NCI-H82 (cell line): ENCODE measurements around the gene NAV1.
"Not testable (repeated sequence)": the region's sequence is repeated elsewhere in the genome, so short reads cannot be mapped to it uniquely, and the experiment has no call there.

Experiments
- DNase-seq: peaks from one replicate; lab custom pipeline; 2025; lab: John Stamatoyannopoulos, UW

NAV1 gene

DNA sequence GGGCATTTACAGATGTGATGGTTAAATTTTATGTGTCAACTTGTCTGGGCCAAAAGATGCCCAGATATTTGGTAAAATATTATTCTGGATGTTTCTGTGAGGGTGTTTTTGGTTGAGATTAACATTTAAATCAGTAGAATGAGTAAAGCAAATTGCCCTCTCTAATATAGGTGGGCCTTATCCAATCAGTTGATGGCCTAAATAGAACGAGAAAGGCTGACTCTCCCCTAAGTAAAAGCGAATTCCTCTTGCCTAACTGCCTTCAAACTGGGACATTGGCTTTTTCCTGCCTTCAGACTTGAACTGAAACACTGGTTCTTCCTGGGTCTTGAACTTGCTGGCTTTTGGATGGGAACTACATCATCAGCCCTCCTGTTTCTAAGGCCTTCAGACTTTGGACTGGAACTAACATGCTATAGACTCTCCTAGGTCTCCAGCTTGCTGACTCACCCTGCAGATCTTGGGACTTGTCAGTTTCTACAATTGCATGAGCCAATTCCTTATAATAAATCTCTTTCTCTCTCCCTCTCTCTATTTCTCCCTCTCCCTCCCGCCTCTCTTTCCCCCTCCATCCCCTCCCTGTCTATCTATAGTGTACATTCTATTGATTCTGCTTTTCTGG, 10.2 kb upstream of the NAV1 start:
- DNase-seq = no peak

GRCh38 chr1:201530741-201531531, 8.0 kb upstream of the NAV1 start:
- DNase-seq = peak; percentile 82

DNA sequence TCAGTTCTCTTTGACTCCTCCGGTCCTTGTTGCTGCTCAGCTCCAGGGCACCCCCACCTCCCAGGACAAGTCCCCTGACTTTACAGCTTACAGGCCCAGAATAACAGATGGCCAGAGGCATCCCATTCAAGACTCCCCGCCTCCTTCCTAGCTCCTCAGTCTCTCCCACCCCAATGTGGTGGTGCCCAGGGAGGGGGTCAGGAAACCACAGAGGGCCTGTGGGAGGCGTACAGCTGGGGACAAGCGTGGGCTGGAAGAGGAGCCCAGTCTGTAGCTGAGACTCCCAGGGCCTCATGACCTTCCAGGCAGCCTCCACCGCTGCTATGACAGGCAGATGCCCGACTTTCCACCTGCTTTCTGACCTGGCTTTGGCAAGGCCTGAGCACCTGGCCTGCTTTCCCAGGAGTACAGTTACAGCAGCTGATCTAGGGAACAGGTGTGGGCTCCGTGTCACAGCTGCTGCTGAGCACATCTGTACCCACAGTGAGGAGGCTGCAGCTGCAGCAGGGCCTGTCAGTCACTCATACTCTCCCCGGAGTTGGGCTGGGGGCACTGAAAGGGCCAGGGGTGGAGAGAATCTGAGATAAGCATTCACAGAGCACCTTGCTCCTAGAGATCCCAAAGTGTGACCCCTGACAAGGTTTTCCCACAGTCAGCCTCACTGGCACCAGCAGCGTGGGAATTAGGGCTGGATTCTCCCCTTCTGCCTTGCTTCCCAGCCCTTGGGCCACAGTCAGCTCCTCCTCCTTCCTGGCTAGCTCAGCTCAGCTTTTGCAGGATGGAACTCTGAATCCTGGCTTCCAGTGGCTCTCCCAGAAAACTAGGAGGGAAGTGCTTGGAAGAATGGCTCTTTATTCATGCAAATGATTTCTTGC, 7.1 kb upstream of the NAV1 start:
- DNase-seq = no peak

DNA sequence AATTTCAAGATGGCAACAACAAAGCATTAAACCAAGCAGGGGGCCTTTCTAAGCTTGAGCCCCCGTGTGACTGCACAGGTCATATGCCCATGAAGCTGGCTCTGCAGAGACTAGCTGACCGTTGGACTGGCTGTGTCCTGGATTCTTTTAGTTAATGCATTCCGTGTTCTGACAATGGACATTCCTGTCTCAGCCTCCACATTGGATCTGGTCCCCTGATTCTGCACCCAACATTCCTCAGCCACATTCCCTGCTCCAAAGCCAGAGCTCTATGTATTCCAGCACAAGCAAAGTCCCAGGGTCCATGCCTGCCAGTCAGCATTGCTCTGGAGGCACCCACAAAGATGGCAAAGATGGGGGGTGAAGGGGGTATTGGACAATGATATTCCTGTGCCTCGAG, 5.1 kb upstream of the NAV1 start:
- DNase-seq = no peak

- no peak for DNase-seq
Observed at GRCh38 chr1:201535046-201535918, 3.6 kb upstream of the NAV1 start.

DNA sequence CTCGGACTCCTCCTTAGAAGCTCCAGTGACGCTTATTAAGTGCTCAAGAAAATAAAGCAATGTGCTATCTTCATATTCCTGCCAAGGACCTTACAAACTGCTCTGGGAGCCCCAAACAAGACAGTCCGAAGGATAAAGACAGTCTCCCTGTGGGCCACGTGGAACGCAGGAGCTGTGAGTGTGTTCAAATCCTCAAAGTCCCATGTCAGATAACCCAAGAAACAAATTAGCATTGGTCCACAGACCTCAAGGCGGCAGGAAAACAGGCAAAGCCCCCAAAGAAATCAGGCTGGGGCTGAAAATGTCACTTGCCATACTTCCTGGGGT, 3.0 kb upstream of the NAV1 start:
- no peak for DNase-seq

- DNase-seq = no peak
Observed at GRCh38 chr1:201536558-201536957, 2.4 kb upstream of the NAV1 start.

- DNase-seq = no peak
Observed at GRCh38 chr1:201537028-201537427, 1.9 kb upstream of the NAV1 start.

GRCh38 chr1:201537467-201537866, 1.5 kb upstream of the NAV1 start:
- no peak for DNase-seq

GRCh38 chr1:201537891-201538611, 876 bp upstream of the NAV1 start:
- no peak for DNase-seq

DNA sequence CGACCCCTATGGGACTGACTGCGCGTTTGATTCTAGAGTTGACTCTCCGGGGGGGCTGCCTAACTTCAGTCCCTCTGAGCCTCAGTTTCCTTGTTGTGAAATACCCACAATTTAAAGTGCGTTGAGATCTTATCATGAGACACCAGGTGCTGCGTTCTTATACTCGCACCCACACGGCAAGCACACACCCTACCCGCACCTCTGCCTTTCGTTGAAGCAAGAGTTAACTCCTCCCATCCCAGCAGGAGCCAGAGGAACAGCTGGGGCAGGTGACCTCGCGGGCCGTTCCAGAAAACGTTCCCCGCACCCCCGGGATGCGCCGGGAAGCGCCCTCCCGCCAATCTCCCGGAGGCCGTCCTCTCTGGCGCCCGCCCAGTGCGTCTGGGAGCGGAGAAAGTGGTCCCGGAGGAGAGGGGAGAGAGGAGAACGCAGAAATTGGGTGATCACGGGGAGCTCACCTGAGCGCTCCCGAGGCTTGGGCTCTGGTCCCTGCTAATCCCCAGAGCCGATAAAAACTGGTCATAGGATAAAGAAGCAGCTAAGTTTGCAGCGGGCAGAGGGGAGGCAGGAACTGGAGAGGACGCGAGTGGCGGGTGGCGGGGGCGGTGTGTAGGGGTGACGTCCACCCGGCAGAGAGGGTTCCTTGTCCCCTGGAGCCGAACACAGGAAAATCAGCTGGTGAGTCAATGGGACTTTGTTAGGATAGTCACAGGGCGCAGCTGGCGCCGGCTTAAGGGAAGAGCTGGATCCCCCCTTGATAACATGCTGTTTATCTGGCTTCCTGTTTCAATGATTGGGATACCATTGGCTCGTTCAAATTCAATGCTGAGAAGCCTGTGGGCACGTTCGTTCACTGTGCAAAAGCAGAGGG, 869 bp downstream of the NAV1 start:
- peak; percentile 90 for DNase-seq

DNA sequence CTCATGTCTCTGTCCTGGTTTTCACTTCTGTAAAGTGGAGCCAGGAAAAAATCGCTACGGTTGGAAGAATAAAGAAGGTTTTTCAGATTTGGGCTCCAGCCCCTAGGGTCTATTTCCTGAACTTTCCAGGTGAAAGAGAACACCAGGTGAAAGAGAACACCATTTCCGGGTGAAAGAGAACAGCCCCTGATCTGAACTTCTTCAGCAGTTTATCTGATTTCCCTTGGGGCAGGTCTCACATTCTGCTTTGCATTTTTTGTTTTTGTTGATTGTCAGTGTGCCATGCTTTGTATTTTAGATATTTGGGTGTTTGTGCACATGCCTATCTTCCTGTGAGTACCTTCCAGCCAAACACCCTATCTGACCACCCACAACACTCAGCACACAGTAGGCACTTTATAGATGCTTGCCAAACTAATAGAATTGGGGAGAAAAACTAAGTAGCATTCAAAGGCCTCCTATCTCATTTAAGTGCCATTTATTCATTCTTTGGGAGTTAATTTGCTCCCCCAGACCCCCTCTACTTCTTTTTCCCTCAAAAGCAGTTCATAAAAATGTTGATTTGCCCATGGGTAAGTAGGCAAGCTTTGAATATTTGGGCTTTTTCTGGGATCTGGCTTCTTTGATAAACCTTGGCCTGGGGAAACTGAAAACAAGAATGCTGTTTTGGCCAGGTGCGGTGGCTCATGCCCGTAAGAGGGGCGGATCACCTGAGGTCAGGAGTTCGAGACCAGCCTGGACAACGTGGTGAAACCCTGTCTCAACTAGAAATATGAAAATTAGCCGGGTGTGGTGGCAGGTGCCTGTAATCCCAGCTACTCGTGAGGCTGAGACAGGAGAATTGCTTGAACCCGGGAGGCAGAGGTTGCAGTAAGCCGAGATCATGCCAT, 2.2 kb downstream of the NAV1 start:
- no peak for DNase-seq

- no peak for DNase-seq
Observed at GRCh38 chr1:201542309-201543035, 3.5 kb downstream of the NAV1 start.

GRCh38 chr1:201543871-201544642, 5.1 kb downstream of the NAV1 start:
- no peak for DNase-seq

DNA sequence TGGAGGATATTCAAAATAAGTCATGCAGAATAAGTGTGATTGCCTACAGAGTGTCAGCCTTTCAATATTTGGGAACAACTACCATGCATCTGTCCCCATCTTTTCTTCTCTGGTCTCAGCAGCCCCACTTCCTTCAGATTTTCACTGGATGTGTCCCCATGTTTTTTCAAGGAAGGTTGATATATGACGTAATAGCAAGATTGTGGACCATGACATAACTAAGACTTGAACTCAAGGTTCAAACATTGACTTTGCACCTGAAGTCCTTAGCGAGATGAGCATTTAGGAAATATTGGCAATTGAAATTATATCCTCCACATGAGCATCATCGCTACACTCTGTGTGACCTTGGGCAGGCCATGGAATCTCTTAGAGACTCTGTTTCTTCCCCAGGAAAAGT, 5.8 kb downstream of the NAV1 start:
- DNase-seq = no peak

- DNase-seq = peak; percentile 57
Observed at GRCh38 chr1:201545851-201546492, 7.0 kb downstream of the NAV1 start.

DNA sequence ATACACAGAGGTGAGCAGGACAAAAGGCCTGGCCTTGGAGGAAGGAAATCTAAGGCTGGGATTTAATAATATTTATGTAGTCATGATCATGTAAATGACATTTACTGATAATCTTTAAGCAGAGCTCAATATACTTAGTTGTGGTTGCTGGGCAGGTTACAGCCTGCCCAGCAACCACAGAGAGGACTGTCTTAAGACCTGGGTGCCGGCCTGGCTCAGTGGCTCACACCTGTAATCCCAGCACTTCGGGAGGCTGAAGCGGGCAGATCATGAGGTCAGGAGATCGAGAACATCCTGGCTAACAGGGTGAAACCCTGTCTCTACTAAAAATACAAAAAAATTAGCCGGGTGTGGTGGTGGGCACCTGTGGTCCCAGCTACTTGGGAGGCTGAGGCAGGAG, 10.6 kb downstream of the NAV1 start:
- DNase-seq = not testable (repeated sequence)
